NCI-H1092 (cell line): ENCODE data around the gene ANKIB1.

Experiments used
- DNase-seq: peaks from one replicate; lab custom pipeline; 2025; lab: John Stamatoyannopoulos, UW

ANKIB1 gene

DNA sequence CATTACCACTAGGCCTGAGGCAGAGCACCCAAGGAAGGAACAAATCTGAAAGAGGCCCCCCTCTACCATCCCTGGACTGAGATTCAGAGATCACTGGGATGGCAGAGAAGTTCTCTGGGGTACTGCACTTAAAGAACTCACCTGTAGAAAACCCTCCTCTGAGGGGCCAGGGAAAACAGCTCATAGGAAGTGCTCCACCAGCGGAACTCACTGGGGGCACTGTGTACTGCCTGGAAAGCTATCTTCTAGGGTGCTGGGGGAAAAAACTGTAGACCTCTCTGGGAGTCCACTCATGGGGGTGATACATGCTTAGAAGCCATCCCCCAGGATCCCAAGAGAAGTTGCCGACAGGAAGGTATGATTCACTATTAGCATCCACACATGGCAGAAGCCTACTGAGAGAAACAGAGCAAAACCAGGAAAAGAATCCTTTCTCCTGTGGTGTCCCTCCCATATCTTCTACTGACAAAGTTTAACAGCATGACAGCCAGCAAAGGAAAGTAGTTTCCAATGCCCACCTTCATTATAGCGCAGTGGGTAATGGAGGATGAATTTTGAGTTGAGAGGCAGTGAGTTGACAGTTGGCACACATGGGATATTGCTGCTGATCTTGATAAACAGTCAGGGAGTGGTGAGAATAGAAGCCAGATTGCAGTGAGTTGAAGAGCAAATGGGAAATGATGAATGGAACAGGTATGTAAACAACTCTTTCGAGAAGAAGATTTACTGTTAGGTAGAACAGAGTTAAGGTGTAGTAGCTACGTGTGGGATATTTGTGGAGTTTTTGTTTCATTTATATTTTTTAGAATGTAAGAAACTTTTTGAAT lies 20.9 kb downstream of the ANKIB1 start:
- DNase-seq, result no peak

DNA sequence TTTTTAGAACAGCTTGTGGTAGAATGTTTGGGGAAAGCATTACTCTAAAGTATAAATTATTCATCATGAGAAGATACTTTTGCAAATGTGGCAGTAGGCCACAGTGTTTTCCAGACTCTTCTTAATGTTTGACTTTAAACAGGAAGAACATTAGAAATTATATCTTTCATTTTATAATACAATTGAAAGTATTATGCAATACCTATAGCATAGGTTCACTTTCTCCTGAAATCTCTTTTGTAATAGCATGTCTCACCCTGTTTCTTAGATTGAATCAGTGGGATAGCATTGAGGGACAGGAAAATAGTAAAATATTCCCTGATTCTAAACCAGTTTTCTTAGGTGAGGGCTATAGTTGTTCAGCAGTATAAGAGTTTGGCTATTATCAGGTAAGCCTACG lies 23.1 kb downstream of the ANKIB1 start:
- DNase-seq, result no peak

GRCh38 chr7:92275327-92275726 lies 29.6 kb downstream of the ANKIB1 start:
- no peak for DNase-seq

DNA sequence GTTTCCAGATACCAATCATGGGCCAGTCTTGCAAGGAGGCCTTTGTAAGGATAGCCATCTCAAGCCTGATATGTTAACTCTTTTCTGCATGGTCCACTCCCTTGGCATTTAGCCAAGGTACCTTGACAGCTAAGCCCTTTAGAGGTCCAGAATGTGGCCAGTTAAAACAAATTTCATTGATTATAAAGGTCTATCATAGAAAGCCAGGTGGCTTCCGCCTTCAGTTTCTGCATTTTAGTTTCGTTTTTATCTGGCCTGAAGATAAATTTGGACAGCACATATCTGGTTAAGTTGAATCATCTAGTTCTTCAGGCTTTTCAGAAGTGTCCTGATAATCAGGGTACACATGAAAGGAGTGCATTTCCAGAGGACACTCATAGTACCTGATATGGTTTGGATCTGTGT lies 30.7 kb downstream of the ANKIB1 start:
- DNase-seq, result no peak

DNA sequence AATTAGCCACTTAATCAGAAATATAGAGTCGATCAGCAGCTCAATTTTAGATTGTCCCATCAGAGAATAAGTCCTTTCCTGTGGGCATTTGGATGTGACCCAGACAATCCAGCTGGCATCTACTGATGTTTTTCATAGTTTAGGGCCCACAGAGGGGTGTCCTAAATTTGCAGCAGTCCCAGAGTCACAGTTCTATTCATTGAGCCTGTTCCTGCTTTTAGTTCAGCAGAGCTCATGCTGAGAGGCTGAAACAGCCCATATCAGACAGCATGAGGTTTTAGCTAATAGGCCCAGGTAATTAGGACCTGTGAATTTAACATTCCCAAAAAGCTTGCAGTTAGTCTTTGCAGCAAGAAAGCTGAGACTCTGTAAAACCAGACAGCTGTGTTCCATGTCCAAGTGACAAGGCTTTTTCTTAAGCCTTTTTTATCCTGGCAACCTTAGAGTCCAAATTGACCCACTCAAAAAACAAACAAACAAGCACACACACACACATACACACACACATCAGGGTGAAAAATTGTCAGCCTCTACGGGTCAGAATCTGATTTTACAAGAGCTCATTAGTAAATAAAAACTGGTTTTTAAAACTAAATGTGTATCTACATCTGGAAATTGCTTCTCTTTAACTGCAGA lies 33.7 kb downstream of the ANKIB1 start:
- DNase-seq, result no peak

DNA sequence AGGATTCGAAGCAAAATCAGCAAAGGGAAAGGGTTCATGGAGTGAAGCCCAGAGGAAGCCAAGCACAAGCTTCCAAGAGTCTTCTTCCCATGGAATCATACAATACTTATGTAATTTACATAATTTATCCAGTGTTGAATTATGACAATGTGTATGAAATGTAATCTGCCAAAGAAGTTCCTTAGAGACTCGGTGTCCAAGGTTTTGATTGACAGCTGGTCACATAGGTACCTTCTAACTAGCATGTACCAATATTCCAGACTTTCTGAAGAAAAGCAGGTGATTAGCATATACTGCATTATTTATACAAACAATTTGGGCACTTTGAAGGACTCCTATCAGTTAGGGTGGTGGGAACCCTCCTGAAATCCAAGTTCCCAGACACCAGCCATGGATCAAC lies 35.3 kb downstream of the ANKIB1 start:
- DNase-seq, result no peak

DNA sequence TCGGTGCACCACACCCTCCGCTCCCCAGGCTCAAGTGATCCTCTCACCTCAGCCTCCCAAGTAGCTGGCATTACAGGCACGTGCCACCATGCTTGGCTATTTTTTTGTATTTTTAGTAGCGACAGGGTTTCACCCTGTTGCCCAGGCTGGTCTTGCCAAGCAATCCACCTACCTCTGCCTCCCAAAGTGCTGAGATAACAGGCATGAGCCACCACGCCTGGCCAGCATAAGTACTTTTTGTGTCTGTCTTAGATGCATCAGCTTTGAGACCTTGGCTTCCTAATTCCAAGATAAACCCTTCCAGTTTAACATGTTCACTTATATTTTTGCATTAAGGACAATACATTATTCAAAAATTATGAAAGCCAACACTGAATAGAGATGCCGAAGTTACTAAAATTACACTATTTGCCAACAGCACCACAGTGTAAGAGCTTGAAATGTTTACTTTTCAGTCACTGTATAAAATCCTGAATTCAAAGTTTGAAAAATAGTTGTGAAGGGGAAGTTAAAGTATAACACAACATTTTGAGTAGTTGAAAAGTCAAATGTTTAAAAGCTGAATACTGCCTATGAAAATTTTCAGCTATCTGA lies 36.5 kb downstream of the ANKIB1 start:
- DNase-seq, result no peak

DNA sequence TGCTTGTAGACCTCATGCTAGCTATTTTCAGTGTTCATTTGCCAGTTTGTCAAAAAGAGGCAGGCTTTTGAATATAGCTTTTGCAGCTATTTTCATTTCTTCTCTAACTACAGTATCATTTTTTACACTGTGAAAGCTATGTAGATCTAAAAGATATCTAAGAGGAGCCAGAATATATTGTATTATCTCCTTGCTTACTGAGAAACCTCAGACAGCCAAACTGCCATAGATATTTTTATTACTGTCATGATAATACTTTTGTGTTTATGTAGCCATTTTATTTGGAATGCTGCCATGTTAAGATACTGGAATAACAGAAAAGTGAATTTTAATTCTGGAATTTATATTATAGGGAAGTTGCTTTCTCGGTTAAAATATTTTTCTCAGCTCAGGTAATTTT lies 37.2 kb downstream of the ANKIB1 start:
- no peak for DNase-seq

DNA sequence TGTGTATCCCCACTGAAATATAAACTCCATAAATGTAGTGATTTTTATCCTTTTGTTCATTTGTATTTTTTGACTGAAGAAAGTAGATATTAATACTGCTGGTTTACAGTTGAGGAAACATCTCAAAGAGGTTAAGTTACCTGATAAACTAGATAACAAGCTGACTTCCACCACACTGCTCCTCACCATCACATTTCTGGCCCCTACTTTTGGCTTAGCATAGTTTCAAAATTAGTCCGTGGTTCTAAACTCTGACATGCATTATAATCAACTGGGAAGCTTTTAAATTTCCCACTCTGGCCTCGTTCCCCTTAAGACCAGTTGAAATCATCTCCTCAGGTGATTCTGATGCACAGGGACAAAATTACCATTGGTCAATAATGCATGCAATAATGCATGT lies 43.5 kb downstream of the ANKIB1 start:
- no peak for DNase-seq

- no peak for DNase-seq
These were observed 47.2 kb downstream of the ANKIB1 start for GRCh38 chr7:92292981-92293380.

GRCh38 chr7:92293896-92294590 lies 48.3 kb downstream of the ANKIB1 start:
- DNase-seq, result no peak

DNA sequence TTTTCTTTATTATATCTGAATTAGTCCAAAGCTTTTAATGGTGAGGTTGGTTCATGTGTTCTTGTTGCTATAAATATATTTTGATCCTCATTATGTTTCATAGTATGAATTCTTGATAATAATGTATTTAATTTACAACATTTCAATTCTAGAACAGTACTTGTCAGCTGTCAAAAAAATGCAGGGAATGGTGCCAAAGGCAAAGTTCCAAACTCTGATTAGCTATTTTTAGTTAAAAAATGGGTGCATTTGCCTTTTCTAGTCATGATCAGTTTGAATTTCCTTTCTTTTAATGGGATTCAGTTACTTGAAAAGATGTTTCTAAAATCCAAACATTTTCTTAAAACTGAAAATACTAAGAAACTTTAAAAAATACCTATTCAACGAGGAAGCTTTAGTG lies 49.6 kb downstream of the ANKIB1 start:
- DNase-seq, result no peak

DNA sequence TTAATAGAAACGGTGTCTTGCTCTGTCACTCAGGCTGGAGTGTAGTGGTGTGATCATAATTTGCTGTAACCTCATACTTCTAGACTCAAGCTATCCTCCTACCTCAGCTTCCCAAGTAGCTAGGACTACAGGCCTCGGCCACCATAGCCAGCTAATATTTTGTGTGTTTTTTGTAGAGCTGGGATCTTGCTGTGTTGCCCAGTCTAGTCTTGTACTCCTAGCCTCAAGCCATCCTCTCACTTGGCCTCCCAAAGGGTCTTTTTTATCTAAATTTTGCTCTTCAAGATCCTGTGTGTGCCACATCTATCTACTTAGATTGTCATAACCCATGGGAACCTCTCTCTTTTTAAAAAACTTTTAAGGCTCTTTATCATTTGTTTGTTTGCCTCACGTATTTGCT lies 50.5 kb downstream of the ANKIB1 start:
- DNase-seq, result no peak

- DNase-seq, result no peak
These were observed 51.2 kb downstream of the ANKIB1 start for GRCh38 chr7:92296880-92297445.

DNA sequence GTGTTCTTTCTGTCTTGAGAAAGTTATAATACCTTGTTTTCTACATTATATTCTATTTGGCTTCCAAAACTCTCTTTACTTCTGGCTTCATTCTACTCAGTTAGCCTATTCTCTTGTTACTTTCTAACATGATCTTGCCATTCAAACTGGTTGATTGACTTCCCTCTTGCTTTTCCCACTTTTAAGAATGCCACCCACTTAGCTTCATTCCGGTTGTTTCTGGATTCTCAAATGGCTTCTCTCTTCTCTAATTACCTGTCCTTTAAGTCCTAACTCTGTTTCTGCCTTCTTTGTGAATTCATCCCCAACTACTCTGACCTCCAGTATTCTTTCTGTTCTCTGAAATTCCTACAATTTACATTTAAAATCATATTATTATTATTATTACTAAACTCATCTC lies 52.0 kb downstream of the ANKIB1 start:
- no peak for DNase-seq

GRCh38 chr7:92303761-92304160 lies 58.0 kb downstream of the ANKIB1 start:
- DNase-seq, result no peak

DNA sequence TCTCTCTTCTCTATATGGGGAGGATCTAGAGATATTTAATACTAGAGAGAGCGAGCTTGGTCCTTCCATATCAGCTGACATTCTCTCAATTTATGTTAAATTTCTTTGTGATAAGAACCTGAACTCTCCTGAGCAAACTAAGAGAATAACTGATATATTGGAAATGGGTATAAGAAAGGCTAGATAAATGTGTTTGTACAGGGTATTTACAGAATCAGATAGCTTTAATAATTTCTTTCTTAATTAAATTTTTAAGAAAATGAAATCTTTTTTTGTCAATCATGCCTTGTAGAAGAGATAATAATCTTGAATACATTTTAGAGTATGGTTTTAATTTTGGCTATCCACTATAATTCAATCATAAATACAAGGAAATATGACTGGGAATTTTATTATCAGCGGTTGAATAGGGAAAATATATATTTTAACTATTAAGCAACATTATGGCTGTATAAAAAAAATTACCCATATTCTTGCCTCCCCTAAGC lies 58.7 kb downstream of the ANKIB1 start:
- no peak for DNase-seq

DNA sequence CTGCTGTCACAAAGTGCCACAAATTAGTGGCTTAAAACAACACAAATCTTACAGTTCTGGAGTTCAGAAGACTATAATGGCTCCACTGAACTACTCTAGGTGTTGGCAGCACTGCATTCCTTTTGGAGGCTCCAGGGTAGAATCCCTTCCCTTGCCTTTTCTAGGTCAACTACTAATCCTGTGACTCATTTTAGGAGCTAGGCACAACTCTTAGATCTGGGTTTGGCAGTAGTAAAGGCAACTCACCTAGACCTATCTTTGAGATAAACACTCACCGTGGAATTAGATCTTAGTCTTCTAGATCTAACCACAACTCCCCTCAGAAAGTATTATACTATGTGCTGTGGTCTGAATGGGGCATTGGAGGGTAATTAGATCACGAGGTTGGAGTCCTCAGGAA lies 60.4 kb downstream of the ANKIB1 start:
- no peak for DNase-seq

- no peak for DNase-seq
These were observed 67.3 kb downstream of the ANKIB1 start for GRCh38 chr7:92313055-92313454.

- no peak for DNase-seq
These were observed 73.5 kb downstream of the ANKIB1 start for GRCh38 chr7:92319243-92319642.

- DNase-seq, result no peak
These were observed 79.4 kb downstream of the ANKIB1 start for GRCh38 chr7:92325173-92325572.

- DNase-seq, result no peak
These were observed 80.1 kb downstream of the ANKIB1 start for GRCh38 chr7:92325858-92326257.
